HG03045 (cell line): ENCODE data around the gene SIGLEC11.
"Not testable (repeated sequence)": the region's sequence is repeated elsewhere in the genome, so short reads cannot be mapped to it uniquely, and the experiment has no call there.

Experiments
- ATAC-seq: cut with Tn5 transposase; IDR thresholded peaks from one replicate; pipeline ENCODE4 v1.9.1; 2021; ENCODE audit warnings: mild to moderate bottlenecking, moderate library complexity; ENCODE audit not compliant: unreplicated experiment

The SIGLEC11 gene, protein sequence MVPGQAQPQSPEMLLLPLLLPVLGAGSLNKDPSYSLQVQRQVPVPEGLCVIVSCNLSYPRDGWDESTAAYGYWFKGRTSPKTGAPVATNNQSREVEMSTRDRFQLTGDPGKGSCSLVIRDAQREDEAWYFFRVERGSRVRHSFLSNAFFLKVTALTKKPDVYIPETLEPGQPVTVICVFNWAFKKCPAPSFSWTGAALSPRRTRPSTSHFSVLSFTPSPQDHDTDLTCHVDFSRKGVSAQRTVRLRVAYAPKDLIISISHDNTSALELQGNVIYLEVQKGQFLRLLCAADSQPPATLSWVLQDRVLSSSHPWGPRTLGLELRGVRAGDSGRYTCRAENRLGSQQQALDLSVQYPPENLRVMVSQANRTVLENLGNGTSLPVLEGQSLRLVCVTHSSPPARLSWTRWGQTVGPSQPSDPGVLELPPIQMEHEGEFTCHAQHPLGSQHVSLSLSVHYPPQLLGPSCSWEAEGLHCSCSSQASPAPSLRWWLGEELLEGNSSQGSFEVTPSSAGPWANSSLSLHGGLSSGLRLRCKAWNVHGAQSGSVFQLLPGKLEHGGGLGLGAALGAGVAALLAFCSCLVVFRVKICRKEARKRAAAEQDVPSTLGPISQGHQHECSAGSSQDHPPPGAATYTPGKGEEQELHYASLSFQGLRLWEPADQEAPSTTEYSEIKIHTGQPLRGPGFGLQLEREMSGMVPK

DNA sequence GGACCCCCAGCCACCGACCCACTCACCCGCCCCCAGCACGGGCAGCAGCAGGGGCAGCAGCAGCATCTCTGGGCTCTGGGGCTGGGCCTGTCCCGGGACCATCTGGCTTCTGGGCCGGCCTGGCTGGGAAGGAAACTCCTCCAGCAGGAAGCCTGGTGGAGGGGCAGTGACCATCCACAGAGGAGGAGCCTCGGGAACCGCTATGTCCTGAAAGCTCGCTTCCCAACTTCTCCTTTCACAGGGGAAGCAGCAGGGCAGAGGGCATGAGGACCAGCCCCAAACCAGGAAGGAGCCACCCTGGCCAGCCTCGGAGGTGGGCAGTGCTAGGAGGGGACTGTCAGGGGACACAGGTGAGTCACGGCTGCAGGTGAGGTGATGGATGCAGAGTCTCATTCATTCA lies at the start of gene SIGLEC11:
Gene SIGLEC11, minus strand, starts transcription at position 193 of the 400 bp plus-strand sequence. Its CDS starts 91 bp downstream, at position 102.
- not testable (repeated sequence) for ATAC-seq

DNA sequence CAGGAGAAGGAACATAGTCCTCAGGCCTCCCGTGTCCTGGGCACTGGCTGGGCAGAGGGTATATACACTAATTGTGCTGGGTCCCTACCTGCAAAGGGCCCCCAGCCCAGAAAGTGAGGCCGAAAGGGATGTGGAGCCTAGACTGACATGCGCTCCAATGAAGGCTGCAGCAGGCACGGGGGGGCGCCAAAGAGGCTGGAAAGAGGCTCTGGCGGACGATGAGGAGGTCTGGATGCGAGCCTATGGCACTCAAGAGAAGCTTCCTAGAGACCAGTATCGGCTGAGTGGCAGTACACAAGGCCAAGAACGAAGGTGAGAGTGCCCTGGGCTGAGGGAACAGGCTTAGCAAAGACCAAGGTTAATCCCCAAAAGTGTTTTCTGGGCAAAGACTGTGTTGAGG lies 47.6 kb upstream of the SIGLEC11 start:
- ATAC-seq, result no peak

DNA sequence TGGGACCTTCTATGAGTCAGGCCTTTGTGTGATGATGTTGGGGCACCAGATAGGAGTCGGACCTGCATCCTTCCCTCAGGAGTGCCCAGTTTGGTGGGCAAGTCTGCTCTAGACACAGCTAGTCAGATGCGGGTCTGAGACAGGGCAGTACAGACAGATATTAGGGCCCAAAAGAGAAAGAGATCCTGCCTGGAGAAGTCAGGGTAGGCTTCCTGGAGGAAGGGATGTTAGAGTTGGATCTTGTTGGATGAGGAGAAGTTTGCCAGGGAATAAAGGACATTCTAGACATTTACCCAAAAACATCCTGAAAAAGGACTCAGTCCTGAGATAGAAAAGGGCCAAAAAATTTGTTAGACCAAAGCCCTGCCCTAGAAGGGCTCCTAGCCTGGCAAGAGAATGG lies 47.0 kb upstream of the SIGLEC11 start:
- ATAC-seq, result no peak

DNA sequence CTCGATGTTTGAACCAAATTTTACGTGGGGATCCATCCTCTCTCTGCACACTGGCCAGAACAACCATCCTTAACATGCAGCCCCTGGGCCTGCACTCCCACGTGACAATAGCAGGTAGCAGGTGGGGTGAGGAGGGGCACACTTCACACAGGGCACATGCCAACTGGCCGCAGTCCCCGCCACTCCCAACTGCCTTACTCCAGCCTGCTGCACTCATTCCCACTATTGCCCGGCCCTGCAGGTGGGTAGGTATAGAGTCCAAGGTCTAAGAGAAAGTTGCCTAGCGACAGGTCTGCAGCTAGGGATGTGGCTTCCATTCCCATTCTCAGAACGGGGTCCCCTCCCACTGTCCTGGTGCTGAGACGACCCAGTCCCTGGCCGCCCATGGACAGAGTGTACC lies 46.2 kb upstream of the SIGLEC11 start:
- no peak for ATAC-seq

DNA sequence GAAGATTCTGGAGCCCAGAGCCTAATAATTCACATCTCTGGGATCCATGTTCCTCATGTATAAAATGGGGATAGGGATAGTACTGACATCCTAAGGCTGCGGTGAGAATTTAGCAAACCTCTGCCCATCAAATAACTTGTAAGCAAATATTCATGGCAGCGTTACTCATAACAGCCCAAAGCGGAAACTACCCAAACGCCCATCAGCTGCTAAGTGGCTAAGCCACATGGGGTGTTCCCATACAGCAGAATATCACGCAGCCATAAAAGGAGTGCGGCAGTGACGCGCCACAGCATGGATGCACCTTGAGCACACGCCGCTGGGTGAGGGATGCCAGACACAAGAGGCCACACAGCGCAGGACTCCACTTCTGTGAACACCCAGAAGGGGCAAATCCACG lies 44.5 kb upstream of the SIGLEC11 start:
- no peak for ATAC-seq

DNA sequence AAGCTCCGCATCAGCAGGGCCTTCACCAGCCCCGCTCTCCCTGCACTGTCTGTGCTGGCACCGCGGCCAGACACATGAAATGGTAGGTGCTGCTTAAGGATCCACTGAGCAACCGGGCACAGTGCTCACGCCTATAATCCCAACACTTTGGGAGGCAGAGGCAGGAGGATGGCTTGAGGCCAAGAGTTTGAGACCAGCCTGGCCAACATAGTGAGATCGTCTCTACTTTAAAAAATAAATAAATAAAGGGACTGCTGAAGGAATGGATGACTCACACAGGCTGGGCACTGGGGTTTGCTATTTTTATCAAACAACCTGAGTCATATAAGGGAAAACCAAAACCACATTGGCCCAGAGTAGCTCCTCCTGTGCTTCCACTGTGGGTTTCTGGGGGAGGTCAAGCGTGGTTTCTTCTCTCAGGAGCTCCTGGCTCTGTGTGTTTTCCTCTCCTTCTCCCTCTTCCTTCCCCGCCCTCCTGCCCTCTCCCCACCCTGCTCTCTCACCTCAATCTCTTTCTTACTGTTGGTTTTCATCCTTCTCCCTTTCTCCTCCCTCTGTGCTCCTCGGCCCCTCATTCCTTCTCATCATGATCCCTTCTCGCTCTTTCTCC lies 42.9 kb upstream of the SIGLEC11 start:
- ATAC-seq, result no peak

DNA sequence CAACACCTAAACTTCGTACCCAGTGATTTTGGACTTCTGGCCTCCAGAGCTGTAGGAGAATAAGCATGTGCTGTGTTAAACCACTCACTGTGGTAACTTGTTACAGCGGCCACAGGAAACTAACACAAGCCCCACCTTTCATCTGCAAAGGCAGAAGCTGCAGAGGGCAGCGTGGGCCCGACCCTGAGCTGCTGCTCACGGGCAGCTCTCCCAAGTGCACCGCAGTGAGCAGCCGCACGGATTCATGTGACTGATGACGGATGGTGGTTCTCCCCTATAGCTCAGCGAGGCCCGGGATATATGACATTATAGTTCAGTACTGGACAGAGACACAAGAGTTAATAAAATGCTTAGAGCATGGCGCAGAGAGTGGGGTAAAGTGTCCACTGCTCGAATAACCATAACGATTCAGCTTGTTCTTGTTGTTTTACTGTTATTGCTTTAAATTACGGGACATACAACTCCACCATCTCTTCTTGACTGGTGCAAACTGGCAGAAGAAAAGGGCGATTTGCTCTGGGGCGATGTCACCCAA lies 42.3 kb upstream of the SIGLEC11 start:
- ATAC-seq, result no peak

DNA sequence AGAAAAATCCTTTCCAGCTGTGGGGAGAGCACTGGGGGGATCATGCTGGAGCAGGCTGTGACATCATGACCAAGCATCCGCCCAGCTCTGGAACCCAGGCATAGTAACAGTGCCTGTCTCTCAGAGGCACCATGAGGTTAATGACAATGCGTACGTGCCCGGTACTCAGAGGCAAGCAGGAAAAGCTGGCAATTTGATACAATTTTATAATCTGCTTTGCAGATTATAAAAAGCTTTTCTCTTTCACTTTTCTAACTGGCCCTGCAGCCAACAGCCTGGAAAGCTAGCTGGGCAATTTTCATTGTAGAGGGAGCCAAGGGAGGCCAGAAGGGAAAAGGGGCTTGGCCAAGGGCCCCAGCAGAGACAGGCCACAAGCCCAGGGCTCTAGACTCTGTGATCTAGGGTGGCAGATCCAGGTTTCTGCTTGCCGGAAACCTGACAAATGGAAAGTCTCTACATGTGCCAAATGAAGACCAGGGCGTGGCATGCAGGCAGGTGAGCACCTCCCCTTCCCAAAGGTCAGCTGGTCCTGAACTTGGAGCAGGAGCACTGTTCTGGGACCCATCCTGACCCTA lies 41.5 kb upstream of the SIGLEC11 start:
- ATAC-seq, result no peak

DNA sequence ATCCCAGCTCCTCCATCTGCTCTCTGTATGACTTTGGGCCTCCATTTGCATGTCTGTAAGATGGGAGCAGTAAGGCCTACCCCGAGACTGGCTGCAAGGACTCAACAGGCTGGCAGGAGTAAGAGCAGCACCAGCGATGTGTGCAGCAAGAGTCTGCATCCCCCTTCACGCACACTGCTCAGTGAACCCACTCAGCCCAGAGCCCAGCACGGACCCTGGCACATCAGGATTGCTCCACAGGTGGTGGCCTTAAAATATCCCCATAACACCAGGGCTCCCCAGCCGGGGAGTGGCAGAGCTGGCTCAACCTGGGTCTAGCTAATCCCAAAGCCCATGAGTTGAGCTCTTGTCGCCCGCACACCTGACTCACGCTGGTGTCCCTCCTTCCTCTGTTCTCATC lies 40.8 kb upstream of the SIGLEC11 start:
- ATAC-seq, result no peak

DNA sequence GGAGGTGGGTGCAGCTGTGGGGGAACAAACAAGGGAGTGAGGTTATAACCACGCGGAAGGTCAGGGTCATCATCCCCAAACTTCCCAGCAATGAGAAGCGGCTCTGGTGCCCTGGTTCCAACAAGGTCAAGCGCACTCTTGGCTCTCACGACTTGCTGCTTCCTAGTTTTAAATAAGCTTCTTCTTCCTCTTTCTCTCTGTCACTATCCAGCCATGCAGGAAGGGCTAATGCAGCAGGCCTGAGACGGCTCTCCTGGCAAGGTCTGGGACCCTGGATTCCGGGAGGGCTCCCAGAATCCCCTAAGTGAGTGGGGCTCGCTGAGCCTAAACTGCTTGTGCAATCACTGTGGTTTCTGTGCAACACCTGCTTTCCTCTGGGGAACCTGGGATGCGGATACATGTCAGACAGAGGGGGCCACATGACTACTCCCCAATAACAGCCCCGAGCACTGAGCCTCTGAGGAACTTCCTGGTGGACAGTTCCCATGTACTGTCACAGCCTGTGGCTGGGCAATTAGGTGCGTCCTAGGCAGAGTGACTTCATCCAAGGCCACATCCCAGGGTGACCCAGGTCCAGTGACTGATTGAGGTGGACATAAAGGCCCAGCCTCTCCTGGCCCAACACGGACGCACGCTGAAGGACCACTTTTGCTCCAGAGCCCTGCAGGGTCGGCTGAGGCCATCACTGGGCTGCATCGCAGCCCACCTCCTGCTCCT lies 40.0 kb upstream of the SIGLEC11 start:
- ATAC-seq, result no peak

DNA sequence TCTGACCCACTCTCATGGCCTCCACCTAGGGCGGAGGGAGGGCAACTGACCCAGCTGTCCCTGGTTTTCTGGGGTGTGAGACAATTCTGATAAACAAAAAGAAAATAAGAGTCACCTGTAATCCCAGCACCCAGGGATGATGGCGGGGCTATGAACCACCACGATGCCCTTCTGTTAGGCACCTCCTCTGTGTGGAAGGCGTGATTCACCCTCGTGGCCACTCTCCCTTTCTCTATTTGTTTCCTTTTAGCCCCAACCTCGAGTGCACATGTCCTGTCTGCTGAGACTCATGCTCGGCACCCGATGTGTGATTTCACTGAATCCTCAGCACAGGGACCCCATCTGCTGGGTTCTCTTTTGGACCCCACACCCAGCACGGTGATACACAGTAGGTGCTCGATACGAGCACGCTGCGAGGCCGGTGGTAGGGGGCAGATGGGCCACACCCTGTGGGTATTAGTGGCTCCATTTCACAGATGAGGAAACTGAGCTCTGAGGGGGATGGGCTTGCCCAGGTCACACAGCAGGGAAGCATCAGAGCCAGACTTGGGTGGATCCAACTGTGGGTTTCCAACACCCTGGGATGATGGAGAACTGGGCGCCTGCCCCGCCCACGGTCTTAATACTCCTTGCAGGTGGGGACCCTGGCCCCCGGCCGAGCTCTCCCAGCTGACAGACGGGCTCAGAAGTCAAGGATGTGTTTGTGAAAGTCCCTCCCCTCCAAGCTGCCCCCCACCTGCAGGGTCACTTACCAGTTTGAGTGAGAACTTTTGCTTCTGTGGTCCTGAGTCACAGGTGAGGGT lies 39.3 kb upstream of the SIGLEC11 start:
- no peak for ATAC-seq

DNA sequence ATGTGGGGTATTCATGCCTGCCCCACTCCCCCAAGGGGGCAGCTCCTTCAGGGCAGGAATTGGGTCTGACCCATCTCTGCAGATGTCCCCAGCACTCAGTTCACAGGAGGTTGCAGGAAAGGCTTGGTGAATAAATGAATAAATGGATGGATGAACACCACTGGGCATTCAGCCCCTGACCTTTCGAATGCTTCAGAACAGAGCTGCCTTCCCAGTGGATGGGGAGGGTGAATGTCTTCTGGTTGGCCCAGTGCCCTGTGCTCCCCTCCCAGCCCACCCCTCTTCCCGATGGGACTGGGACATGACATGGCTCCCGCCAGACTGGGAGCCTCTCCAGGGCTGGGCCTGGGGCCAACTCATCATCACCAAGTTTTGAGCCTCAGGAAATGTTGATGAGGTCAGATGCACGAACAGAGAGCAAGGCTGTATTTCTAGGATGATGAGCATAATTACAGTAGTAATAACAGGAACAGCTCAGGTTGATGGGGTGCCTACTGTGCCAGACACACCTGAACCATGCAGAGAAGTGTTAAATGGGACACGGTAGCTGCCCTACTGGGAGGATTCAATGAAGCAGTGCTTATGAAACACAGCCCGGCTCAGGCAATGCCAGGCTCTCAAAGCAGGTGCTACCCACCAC lies 38.5 kb upstream of the SIGLEC11 start:
- no peak for ATAC-seq

DNA sequence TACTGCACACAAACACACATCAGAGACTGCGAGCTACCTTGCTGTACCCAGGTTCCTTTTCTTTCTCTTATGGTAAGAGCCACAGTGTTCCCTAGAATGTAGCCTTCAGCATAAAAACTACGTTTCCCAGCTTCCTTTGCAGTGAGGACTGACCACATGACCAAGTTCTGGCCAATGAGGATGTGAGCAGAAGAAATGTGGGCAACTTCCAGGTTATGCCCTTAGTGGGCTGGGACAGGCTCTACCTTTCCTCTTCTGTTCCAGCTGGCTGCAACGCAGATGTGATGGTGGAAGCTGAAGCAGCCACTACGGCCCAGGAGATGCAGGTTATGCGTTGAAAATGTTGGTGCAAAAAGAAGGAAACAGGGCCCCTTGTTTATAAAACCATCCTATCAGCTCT lies 36.7 kb upstream of the SIGLEC11 start:
- no peak for ATAC-seq

DNA sequence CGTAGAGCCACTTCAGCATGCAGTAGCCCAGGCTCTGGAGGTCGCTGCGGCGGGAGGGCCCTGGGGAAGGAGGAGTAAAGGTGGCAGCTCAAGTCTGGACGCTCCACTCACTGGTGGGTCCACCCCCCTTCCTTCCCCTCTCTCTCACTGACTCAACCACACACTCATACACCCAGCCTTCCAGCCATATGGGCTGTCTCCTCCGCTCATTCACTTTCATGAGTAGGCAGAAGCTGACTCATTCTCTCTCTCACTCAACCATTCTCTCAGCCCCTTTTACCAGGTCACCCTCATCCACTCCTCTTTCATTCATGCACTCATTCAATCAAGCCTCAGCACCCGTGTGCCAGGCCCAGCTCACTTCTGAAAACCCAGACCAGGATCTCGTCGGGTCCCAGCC lies 27.5 kb upstream of the SIGLEC11 start:
- ATAC-seq, result no peak

DNA sequence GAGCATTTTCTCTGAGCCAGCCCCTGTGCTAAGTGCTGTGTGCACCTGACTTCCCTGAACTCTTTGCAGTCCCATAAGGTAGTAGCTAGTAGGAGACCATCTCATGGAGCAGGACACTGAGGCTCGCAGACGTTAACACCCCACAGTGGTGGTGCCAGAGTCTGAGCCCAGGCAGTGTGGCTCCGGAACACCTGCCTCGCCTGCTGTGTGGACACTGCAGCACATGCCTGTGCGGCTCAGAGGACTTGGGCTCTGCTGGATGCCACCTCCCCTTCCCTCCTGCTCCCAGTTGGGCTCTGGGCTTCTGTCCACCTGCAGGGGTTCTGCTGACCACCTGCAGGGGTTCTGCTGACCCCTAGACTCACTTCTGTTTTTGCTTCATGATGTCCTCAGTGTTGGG lies 27.0 kb upstream of the SIGLEC11 start:
- ATAC-seq, result no peak

DNA sequence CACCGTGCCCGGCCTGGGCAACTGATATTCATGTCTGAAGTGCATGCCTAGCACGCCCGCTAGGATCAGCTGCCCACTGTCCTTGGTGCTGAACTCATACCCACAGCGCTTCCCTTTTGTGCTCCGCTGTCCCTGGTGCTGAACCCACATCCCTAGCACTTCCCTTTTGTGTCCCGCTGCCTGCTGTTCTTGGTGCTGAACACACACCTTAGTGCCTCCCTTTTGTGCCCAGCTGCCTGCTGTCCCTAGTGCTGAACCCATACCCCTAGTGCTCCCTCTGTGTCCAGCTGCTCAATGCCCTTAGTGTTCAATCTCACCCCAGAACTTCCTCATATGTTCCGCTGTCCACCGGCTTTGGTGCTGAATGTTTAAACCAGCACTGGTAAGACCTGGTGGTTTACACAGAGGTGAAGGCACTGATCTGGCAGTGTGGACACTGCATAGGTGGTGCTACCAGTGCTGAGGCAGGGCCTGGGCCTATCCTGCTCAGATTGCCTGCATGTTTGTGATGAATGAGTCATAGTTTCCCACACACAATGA lies 26.3 kb upstream of the SIGLEC11 start:
- no peak for ATAC-seq

DNA sequence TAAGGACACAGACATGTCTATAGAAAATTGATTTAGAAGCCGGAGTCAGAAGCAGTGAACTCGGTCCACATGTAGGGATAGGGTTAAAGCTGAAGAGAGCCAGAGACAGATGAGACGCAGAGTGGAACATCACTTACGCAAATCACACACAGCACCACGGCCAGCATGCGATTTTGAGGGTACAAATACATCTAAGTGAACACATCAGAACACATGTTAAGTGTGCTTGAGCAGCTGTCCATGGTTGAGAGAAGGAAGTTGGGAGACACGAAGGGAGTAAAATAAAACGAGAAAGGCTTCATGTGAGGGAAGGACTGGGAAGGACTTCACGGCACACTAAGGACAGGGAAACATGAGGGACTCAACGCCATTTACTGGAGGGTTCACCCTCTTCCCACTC lies 25.4 kb upstream of the SIGLEC11 start:
- no peak for ATAC-seq

DNA sequence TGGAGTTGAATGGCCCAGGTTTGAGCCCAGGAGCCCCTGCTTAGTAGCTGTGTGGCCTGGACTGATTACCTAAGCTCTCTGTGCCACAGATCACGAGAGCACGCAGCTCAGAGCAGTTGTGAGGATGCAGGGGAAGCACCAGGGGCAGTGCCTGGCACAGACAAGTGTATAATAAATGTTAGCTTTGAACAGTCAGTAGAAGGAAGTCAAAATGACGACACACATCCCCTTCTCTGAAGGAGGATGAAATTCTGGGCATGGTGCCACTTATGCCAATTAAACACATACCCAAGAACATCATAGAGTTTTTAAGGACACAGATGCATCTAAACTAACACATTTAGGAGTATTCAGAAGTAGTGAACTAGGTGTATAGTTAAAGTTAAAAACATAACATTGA lies 24.9 kb upstream of the SIGLEC11 start:
- no peak for ATAC-seq

DNA sequence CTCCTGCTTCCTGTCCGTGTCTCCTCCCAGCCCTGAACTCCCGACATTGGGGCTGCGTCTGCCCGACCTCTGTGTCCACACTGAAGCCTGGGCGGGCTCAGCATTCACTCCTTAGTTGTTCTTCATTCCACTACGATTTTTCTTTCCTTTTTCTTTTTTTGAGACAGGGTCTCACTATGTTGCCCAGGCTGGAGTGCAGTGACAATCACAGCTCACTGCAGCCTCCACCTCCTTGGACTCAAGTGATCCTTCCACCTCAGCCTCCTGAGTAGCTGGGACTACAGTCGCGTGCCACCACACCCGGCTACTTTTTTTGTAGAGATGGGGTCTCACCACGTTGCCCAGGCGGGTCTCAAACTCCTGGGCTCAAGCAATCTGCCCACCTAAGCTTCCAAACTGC lies 23.5 kb upstream of the SIGLEC11 start:
- ATAC-seq, result no peak
